Measurements from ENCODE around the gene RNU1-1. TPM values are rescaled to one million over a fixed set of nuclear protein-coding genes. Genes with fewer than 3 reads are reported as not detected.
"Not testable (repeated sequence)": the region's sequence is repeated elsewhere in the genome, so short reads cannot be mapped to it uniquely, and the experiment has no call there.

The RNU1-1 gene
- total and polyA plus RNA-seq, 2 of the 8 experiments (the other 6 are each of a cell fraction or from before 2014, with no cell fraction given): 145 to 1,303 TPM

GRCh38 chr1:16500466-16500865, 13.6 kb downstream of the RNU1-1 start:
- not testable (repeated sequence) for H2BK15ac ChIP-seq (ENCODE audit: low read length); H3K9me3 ChIP-seq (ENCODE audit: insufficient read depth in 2 of 2, low read depth in 1 of 2, low read length in 1 of 2); H3K79me1 ChIP-seq (ENCODE audit: low read depth, low read length); H3K56ac ChIP-seq (replicated peaks; ENCODE audit: insufficient read length, low read depth, low read length); H3K36me3 ChIP-seq (ENCODE audit: control insufficient read depth in 2 of 4, insufficient read depth in 4 of 4, low read length in 3 of 4); FAIRE-seq; H3K4me2 ChIP-seq (ENCODE audit: insufficient read depth in 1 of 2, low read depth in 2 of 2, low read length in 2 of 2); H2BK20ac ChIP-seq (ENCODE audit: low read length); H2AK5ac ChIP-seq (ENCODE audit: low read depth, low read length); H2AFZ ChIP-seq (ENCODE audit: low read length); H3K79me2 ChIP-seq (ENCODE audit: control insufficient read depth in 1 of 2, insufficient read depth in 2 of 2, low read length in 2 of 2); H2BK5ac ChIP-seq (ENCODE audit: low read depth, low read length); H2BK12ac ChIP-seq (ENCODE audit: low read depth, low read length); H4K91ac ChIP-seq (replicated peaks; ENCODE audit: insufficient read length, low read length); H3K18ac ChIP-seq (ENCODE audit: extremely low read depth, low read length); H4K8ac ChIP-seq (ENCODE audit: extremely low read depth, insufficient read depth, low read length); H3K23me2 ChIP-seq (ENCODE audit: low read depth, low read length); H3K23ac ChIP-seq (ENCODE audit: insufficient read length); DNase-seq (ENCODE audit: low read depth in 1 of 2, low spot score in 2 of 2); H3K14ac ChIP-seq (ENCODE audit: insufficient read length); H3K4ac ChIP-seq (replicated peaks; ENCODE audit: insufficient read length, low read depth, low read length); H3K27me3 ChIP-seq (replicated peaks in 1 of 4; ENCODE audit: control insufficient read depth in 3 of 4, extremely low read depth in 1 of 4, insufficient read depth in 3 of 4, low read length in 3 of 4); H3K9ac ChIP-seq (replicated peaks in 1 of 4; ENCODE audit: extremely low read depth in 1 of 4, low read depth in 3 of 4, low read length in 3 of 4); H3K4me1 ChIP-seq (replicated peaks in 1 of 4; ENCODE audit: control insufficient read depth in 3 of 4, insufficient read depth in 4 of 4, low read length in 3 of 4); H2BK120ac ChIP-seq (replicated peaks; ENCODE audit: low read depth, low read length); H4K20me1 ChIP-seq (replicated peaks in 1 of 2; ENCODE audit: control insufficient read depth in 1 of 2, insufficient read depth in 2 of 2, low read length in 2 of 2); H4K5ac ChIP-seq (ENCODE audit: insufficient read length, low read depth, low read length); H3K27ac ChIP-seq (ENCODE audit: low read depth, low read length); H3K4me3 ChIP-seq (ENCODE audit: extremely low read depth in 1 of 4, insufficient read depth in 2 of 4, low read depth in 3 of 4, low read length in 4 of 4)
- WGBS, 2 experiments (ENCODE audit: extremely low coverage in 1 of 2, insufficient coverage in 1 of 2, insufficient read length in 1 of 2, insufficient replicate concordance in 2 of 2, low coverage in 1 of 2, low lambda C conversion rate in 2 of 2, missing lambda C conversion rate in 1 of 2): 95% methylated on average over 11 of the region's 11 CpGs; no CpG with 5 or more reads in 1 of the 2 experiments
- ChIA-PET POLR2A (ENCODE audit: partially characterized antibody) (interaction anchor here (1.8 kb wide), 1 partner anchor 13 kb away, joined by 7 read pairs; no protein-coding TSS in a partner anchor), CTCF (ENCODE audit: partially characterized antibody) (interaction anchor here (0.9 kb wide), 1 partner anchor 109 kb away, joined by 4 read pairs; no protein-coding TSS in a partner anchor)

All from H1 (cell line).